ENCODE results near the gene ANKRD24.
"Not testable (repeated sequence)": the region's sequence is repeated elsewhere in the genome, so short reads cannot be mapped to it uniquely, and the experiment has no call there.

Gene ANKRD24

DNA sequence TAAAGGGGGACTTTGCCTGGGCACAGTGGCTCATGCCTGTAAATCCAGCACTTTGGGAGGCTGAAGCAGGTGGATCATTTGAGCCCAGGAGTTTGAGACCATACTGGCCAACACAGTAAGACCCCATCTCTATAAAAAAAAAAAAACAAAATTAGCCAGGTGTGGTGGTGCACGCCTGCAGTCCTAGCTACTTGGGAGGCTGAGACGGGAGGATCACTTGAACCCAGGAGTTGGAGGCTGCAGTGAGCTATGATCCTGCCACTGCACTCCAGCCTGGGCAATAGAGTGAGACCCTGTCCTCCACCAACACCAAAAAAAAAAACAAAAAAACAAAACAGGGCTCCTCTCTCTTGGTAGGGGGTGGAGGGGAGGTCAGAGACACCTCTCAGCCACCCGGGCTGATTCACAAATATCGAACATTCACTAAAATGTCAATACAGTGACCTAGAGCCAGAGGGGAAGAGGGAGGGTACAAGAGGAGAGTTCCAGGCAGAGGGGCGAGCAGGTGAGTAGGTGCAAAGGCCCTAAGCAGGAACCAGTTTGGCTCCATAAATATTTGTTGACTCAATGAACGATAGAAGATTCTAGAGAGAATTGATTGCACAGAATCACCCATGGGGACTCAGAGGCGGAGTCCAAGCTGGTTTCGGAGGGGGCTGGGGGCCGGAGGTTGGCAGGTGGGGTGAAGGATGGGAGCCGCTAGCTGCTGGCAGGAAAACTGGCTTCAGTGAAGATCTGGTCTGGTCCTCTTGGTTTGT, 30.1 kb upstream of the ANKRD24 start:
- Histone ChIP-seq H2AFZ (ENCODE audit: low read length) (no peak overlapping the region), H4K20me1 (ENCODE audit: insufficient read depth, low read length, poor library complexity, severe bottlenecking) (no peaks in the 10 kb centered on the region), H3K4me1 (ENCODE audit: insufficient read depth, low read length, poor library complexity, severe bottlenecking) (peaks cover 22% of the 10 kb centered on the region), H3K4me3 (ENCODE audit: low read length, poor library complexity, severe bottlenecking) (peak overlapping the region; percentile 66), H3K79me2 (ENCODE audit: insufficient read depth, low read length) (peaks cover 12% of the 10 kb centered on the region; the same call in 1 of the 2 replicates), H3K9me2 (replicated peaks; ENCODE audit: low read depth, low read length) (no peaks in the 10 kb centered on the region), H3K9ac (ENCODE audit: low read depth, low read length, poor library complexity, severe bottlenecking) (peak overlapping the region; percentile 33), H3F3A (ENCODE audit: low read depth) (no peaks in the 10 kb centered on the region), H3K36me3 (ENCODE audit: insufficient read depth, low read length) (no peaks in the 10 kb centered on the region), H3K4me2 (ENCODE audit: low read depth, low read length, poor library complexity, severe bottlenecking) (peak overlapping the region; percentile 76), H3K9me3 (ENCODE audit: insufficient read depth, low read depth, low read length) (no peaks in the 10 kb centered on the region), H3K27me3 (ENCODE audit: insufficient read depth, low read length, poor library complexity, severe bottlenecking) (no peaks in the 10 kb centered on the region)
- TF ChIP-seq CTCF (conservative IDR thresholded peaks at IDR 0.05; ENCODE audit: low read length) (no peak), EZH2phosphoT487 (IDR thresholded peaks at IDR 0.05; ENCODE audit: borderline replicate concordance) (no peak)

DNA sequence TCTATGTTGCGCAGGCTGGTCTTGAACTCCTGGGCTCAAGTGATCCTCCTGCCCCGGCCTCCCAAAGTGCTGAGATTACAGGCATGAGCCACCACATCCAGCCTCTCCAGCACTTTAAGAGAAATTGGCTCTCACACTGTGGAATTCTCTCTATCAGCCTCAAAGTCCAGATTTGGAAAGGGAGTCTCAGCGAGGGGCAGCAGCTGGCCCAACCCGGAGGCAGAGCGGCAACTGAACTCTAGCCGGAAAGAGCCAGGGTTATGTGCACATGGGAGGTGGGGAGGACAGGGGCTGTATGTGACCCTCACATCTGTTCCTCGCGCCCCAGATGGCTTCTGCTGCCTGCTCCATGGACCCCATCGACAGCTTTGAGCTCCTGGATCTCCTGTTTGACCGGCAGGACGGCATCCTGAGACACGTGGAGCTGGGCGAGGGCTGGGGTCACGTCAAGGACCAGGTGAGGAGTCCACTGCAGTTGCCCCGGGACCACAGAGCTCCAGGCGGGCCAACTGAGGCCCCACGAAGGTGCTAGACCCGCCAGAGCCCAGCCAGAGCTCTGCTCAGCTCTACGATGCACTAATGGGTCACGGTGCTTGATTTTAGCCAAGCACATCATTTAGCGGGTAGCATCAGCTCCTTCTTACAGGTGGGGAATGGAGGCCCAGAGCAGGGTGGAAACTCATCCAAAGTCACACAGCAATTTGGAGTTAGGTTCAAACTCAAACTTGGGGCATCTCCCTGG, 27.7 kb upstream of the ANKRD24 start:
- Histone ChIP-seq H3K4me2 (ENCODE audit: low read depth, low read length, poor library complexity, severe bottlenecking) (peak overlapping the region; percentile 35), H3K4me1 (ENCODE audit: insufficient read depth, low read length, poor library complexity, severe bottlenecking) (peaks cover 22% of the 10 kb centered on the region), H3K27me3 (ENCODE audit: insufficient read depth, low read length, poor library complexity, severe bottlenecking) (no peaks in the 10 kb centered on the region), H3K9ac (ENCODE audit: low read depth, low read length, poor library complexity, severe bottlenecking) (no peak overlapping the region), H2AFZ (ENCODE audit: low read length) (no peak overlapping the region), H4K20me1 (ENCODE audit: insufficient read depth, low read length, poor library complexity, severe bottlenecking) (no peaks in the 10 kb centered on the region), H3K4me3 (ENCODE audit: low read length, poor library complexity, severe bottlenecking) (peak overlapping the region; percentile 35), H3K9me3 (ENCODE audit: insufficient read depth, low read depth, low read length) (no peaks in the 10 kb centered on the region), H3K79me2 (ENCODE audit: insufficient read depth, low read length) (peaks cover 12% of the 10 kb centered on the region; the same call in 1 of the 2 replicates), H3F3A (ENCODE audit: low read depth) (no peaks in the 10 kb centered on the region), H3K9me2 (replicated peaks; ENCODE audit: low read depth, low read length) (no peaks in the 10 kb centered on the region), H3K36me3 (ENCODE audit: insufficient read depth, low read length) (no peaks in the 10 kb centered on the region)
- TF ChIP-seq EZH2phosphoT487 (IDR thresholded peaks at IDR 0.05; ENCODE audit: borderline replicate concordance) (no peak), CTCF (conservative IDR thresholded peaks at IDR 0.05; ENCODE audit: low read length) (no peak)

- no peak overlapping the region for H3K4me3 ChIP-seq (ENCODE audit: low read length, poor library complexity, severe bottlenecking)
- no peaks in the 10 kb centered on the region for H4K20me1 ChIP-seq (ENCODE audit: insufficient read depth, low read length, poor library complexity, severe bottlenecking)
- H3K9me3 ChIP-seq (ENCODE audit: insufficient read depth, low read depth, low read length): no peaks in the 10 kb centered on the region
- no peak overlapping the region for H2AFZ ChIP-seq (ENCODE audit: low read length)
- peaks cover 16% of the 10 kb centered on the region for H3K4me1 ChIP-seq (ENCODE audit: insufficient read depth, low read length, poor library complexity, severe bottlenecking)
- no peak overlapping the region for H3K9ac ChIP-seq (ENCODE audit: low read depth, low read length, poor library complexity, severe bottlenecking)
- TF ChIP-seq EZH2phosphoT487 (IDR thresholded peaks at IDR 0.05; ENCODE audit: borderline replicate concordance): no peak
- no peak for TF ChIP-seq CTCF (conservative IDR thresholded peaks at IDR 0.05; ENCODE audit: low read length)
- H3K9me2 ChIP-seq (replicated peaks; ENCODE audit: low read depth, low read length): no peaks in the 10 kb centered on the region
- H3K27me3 ChIP-seq (ENCODE audit: insufficient read depth, low read length, poor library complexity, severe bottlenecking): no peaks in the 10 kb centered on the region
- peaks cover 12% of the 10 kb centered on the region; the same call in 1 of the 2 replicates for H3K79me2 ChIP-seq (ENCODE audit: insufficient read depth, low read length)
- H3K36me3 ChIP-seq (ENCODE audit: insufficient read depth, low read length): no peaks in the 10 kb centered on the region
- no peaks in the 10 kb centered on the region for H3F3A ChIP-seq (ENCODE audit: low read depth)
- H3K4me2 ChIP-seq (ENCODE audit: low read depth, low read length, poor library complexity, severe bottlenecking): no peak overlapping the region
These were observed 25.3 kb upstream of the ANKRD24 start for GRCh38 chr19:4157164-4157563.

DNA sequence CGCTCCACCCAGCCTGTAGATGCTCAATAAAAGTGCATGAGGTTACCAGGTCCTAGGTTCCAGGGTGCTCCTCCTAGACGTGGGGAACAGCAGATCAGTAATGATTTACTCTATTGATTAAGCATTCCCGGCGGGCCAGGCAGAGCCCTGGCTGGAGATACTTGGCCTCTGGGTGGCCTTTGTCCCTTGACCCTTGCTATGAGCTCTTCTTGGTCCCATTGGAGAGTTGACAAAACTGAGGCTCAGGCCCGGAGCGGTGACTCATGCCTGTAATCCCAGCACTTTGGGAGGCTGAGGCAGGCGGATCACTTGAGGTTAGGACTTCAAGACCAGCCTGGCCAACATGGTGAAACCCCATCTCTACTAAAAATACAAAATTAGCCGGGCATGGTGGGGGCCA, 24.5 kb upstream of the ANKRD24 start:
- H3F3A ChIP-seq (ENCODE audit: low read depth); H3K36me3 ChIP-seq (ENCODE audit: insufficient read depth, low read length); H3K4me3 ChIP-seq (ENCODE audit: low read length, poor library complexity, severe bottlenecking); H2AFZ ChIP-seq (ENCODE audit: low read length); H3K9me3 ChIP-seq (ENCODE audit: insufficient read depth, low read depth, low read length); H3K4me2 ChIP-seq (ENCODE audit: low read depth, low read length, poor library complexity, severe bottlenecking); H3K9ac ChIP-seq (ENCODE audit: low read depth, low read length, poor library complexity, severe bottlenecking); H4K20me1 ChIP-seq (ENCODE audit: insufficient read depth, low read length, poor library complexity, severe bottlenecking); H3K4me1 ChIP-seq (ENCODE audit: insufficient read depth, low read length, poor library complexity, severe bottlenecking); H3K9me2 ChIP-seq (replicated peaks; ENCODE audit: low read depth, low read length); H3K27me3 ChIP-seq (ENCODE audit: insufficient read depth, low read length, poor library complexity, severe bottlenecking): not testable (repeated sequence)
- H3K79me2 ChIP-seq (ENCODE audit: insufficient read depth, low read length): peaks cover 12% of the 10 kb centered on the region; the same call in 1 of the 2 replicates
